K562 (cell line): ENCODE measurements around the gene CLCNKB. TPM values are rescaled to one million over a fixed set of nuclear protein-coding genes. Genes with fewer than 3 reads are reported as not detected.

Experiments used
- E2F8 ChIP-seq: fragments of 450-650 bp; IDR thresholded peaks from 2 replicates; pipeline ENCODE4 v1.7.1; 2018; ENCODE audit warnings: mild to moderate bottlenecking, low read depth; ENCODE audit not compliant: partially characterized antibody
- POLR2AphosphoS2 ChIP-seq: IDR thresholded peaks from 2 replicates; pipeline ENCODE4 v1.6.1; 2012; ENCODE audit warnings: low read length, improper control_type of control experiment
- PREB ChIP-seq: sonication (generic); formaldehyde crosslinking; IDR thresholded peaks from 2 replicates; pipeline ENCODE4 v1.8.1; 2023; ENCODE audit warnings: mild to moderate bottlenecking, missing genetic modification reagents
- STAT5A ChIP-seq: IDR thresholded peaks from 2 replicates; pipeline ENCODE4 v1.6.1; 2012; ENCODE audit warnings: low read length, inconsistent platforms, borderline replicate concordance
- UBTF ChIP-seq, 2 experiments: IDR thresholded peaks; 2 replicates each; pipeline ENCODE4 v1.6.1; 2012; ENCODE audit warnings: improper control_type of control experiment in 2 of 2, low read depth in 2 of 2, low read length in 2 of 2, borderline replicate concordance in 1 of 2
- ZBTB2 ChIP-seq: fragments of 450-650 bp; IDR thresholded peaks from 2 replicates; pipeline ENCODE4 v1.6.1; 2016; ENCODE audit warnings: antibody characterized with exemption
- polyA plus RNA-seq, 8 experiments: library from polyadenylated mRNA; depleted of rRNA in 4 of 8; stranded (reverse) in 5 of 8; unstranded in 3 of 8; fragments of >200 nt; fragmentation: Nextera tagmentation in 2 of 8; fragmentation: Illumina TruSeq in 1 of 8; extraction: Ambion mirVana in 2 of 8; extraction: Trizol in 1 of 8; gene quantifications; 2 replicates each; pipeline versions ENCODE4 v1.2.1 to v1.2.3, GENCODE V29; 2011 to 2014; ENCODE audit warnings: inconsistent platforms in 1 of 8, missing spikeins in 1 of 8
- total RNA-seq, 7 experiments: library from RNA; depleted of rRNA in 6 of 7; stranded (reverse); fragments of >200 nt in 6 of 7; fragmentation: Illumina TruSeq in 2 of 7; extraction: Trizol in 2 of 7; gene quantifications; 2 replicates each; pipeline versions ENCODE4 v1.2.1 to v1.2.3, GENCODE V29; 2011 to 2021; ENCODE audit warnings: low replicate concordance in 1 of 7

Gene CLCNKB
- total and polyA plus RNA-seq, 9 of the 15 experiments (the other 6 are each of a cell fraction or from before 2014, with no cell fraction given) = 0.08 to 1.7 (median 0.64) TPM

GRCh38 chr1:16075337-16076030 lies 31.9 kb downstream of the CLCNKB start (continued):
- TF ChIP-seq UBTF (IDR thresholded peaks at IDR 0.05; ENCODE audit: borderline replicate concordance in 1 of 2, low read depth in 2 of 2, low read length in 2 of 2) (0 out of 4 replicates have a peak, but pooled peaks of 1 of the 2 experiments have one; percentile 37), ZBTB2 (0 out of 2 replicates have a peak, but pooled peaks have one; percentile 37), POLR2AphosphoS2 (no peak), PREB (CRISPR knock-in tag) (0 out of 2 replicates have a peak, but pooled peaks have one; percentile 38), STAT5A (no peak), E2F8 (no peak)
